Left lung (tissue), 10 donors: ENCODE data around the gene PCMTD2. TPM values are rescaled to one million over a fixed set of nuclear protein-coding genes. Genes with fewer than 3 reads are reported as not detected.

Experiments used
- ATAC-seq: fragments of 200-7000 bp; cut with Tn5 transposase; one replicate; pipeline ENCODE4 v1.9.1; 2020; ENCODE audit warnings: moderate library complexity
- DNase-seq, 4 donors: peaks; one replicate each; pipeline ENCODE4 v3.0.0-alpha.2; 2013 to 2020
- H3K27ac ChIP-seq, 2 donors: fragments of 200-600 bp; sonication (generic) in 1 of 2; one replicate each; pipeline versions ENCODE4 v1.5.0 to v1.8.0; 2020 to 2021
- H3K27me3 ChIP-seq, 2 donors: fragments of 200-600 bp; sonication (generic) in 1 of 2; one replicate each; pipeline versions ENCODE4 v1.5.0 to v1.8.0; 2020 to 2021
- H3K36me3 ChIP-seq, 2 donors: fragments of 200-600 bp; sonication (generic) in 1 of 2; one replicate each; pipeline versions ENCODE4 v1.5.0 to v1.8.0; 2020 to 2021
- H3K4me1 ChIP-seq, 2 donors: fragments of 200-600 bp; one replicate each; pipeline ENCODE4 v1.8.0; 2021
- H3K4me3 ChIP-seq, 2 donors: fragments of 200-600 bp; sonication (generic) in 1 of 2; one replicate each; pipeline versions ENCODE4 v1.5.0 to v1.8.0; 2020 to 2021; ENCODE audit warnings: mild to moderate bottlenecking in 1 of 2
- H3K9me3 ChIP-seq, 2 donors: fragments of 200-600 bp; sonication (generic) in 1 of 2; one replicate each; pipeline versions ENCODE4 v1.5.0 to v1.8.0; 2020 to 2021
- intact Hi-C, 2 donors: fragments of 100-400 bp; cut with DNase I; formaldehyde crosslinking; loops; one replicate each; pipeline versions ENCODE4 v1.11.2 to v1.14.2; 2022
- polyA plus RNA-seq, 6 donors: library from polyadenylated mRNA; unstranded; fragments of 120-200 nt; gene quantifications; one replicate each; pipeline ENCODE4 v1.2.1, GENCODE V29; 2013; ENCODE audit not compliant: insufficient read length in 6 of 6
- total RNA-seq, 2 donors: library from RNA; stranded (reverse); fragmentation: NEBNext Ultra II Directional; extraction: Animal tissue kit (Norgen Biotek cat#: 25700); gene quantifications; one replicate each; pipeline ENCODE4 v1.2.1, GENCODE V29; 2021
- TF ChIP-seq, protein P1 (sequence below), 2 donors: fragments of 200-600 bp; sonication (generic) in 1 of 2; IDR thresholded peaks; one replicate each; pipeline versions ENCODE4 v1.5.0 to v1.8.0; 2021; ENCODE audit warnings: antibody characterized with exemption in 2 of 2
- donor health status: DM: no; HTN: yes; CAD: no.
- donor health status: DM: no; HTN: no; CAD: no.

PCMTD2 gene
- total and polyA plus RNA-seq, 8 donors, result 31.6 to 163 (median 124) TPM

DNA sequence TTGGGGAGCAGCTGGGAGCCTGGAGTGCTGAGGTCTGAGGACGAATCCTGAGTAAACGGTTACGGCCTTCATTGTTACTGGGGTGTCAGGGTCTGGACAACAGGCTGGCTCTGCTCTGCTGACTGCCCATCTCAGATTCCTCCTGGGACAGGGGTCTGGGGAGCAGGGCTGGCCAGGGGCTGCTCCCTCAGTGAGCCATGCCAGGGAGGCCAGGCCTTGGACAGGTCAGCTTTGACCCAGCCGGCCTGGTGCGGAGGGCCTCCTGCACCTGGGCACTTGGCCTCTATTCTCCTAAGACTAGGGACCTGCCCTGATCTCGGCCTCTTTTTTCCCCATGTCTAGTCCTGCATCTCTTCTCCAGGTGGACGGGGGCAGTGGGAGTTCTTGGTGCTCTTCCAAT lies 46.4 kb upstream of the PCMTD2 start:
- TF ChIP-seq, protein P1, sequence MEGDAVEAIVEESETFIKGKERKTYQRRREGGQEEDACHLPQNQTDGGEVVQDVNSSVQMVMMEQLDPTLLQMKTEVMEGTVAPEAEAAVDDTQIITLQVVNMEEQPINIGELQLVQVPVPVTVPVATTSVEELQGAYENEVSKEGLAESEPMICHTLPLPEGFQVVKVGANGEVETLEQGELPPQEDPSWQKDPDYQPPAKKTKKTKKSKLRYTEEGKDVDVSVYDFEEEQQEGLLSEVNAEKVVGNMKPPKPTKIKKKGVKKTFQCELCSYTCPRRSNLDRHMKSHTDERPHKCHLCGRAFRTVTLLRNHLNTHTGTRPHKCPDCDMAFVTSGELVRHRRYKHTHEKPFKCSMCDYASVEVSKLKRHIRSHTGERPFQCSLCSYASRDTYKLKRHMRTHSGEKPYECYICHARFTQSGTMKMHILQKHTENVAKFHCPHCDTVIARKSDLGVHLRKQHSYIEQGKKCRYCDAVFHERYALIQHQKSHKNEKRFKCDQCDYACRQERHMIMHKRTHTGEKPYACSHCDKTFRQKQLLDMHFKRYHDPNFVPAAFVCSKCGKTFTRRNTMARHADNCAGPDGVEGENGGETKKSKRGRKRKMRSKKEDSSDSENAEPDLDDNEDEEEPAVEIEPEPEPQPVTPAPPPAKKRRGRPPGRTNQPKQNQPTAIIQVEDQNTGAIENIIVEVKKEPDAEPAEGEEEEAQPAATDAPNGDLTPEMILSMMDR (IDR thresholded peaks at IDR 0.05), result no peak

DNA sequence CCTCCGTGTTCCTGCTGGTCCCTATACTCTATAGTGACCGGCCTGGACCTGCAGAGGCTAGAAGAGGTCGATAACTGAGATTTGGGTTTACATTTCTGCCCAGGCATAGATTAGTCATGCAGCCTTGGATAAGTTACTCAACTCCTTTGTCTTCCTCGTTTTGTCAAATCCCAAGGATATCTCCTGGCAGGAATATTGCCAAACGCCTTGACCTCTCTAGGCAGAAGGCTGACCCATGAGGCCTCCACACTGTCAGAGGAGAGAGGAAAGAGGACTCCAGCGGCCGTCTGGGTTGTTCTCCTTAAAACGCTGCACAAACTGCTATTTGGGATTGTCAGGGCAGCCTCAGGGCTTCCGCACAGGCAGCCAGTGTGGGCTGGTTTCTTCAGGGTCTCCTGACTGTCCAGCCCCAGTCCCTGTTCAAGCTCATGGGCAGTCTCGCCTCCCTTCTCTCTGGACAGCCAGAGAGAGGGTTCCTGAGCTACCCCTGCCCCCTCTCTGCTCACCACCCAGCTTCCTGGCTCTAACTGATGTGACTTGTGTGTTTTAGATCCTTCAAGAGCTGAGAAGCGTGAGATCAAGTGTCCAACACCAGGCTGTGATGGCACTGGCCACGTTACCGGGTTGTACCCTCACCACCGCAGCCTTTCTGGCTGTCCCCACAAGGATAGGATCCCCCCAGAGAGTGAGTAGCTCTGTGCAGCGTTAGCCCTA lies 44.7 kb upstream of the PCMTD2 start:
- intact Hi-C loops, result no loop called here

More for the DNA sequence above, 46.4 kb upstream of the PCMTD2 start:
- DNase-seq, result peak in 1 of 4 donors; percentile 54
- H3K9me3 ChIP-seq, result no peaks in the 10 kb centered on the region
- no peak for ATAC-seq
- H3K36me3 ChIP-seq, result no peaks in the 10 kb centered on the region
- no peak overlapping the region for H3K27ac ChIP-seq
- peaks cover 0 to 13% of the 10 kb centered on the region in 2 donors for H3K27me3 ChIP-seq
- H3K4me1 ChIP-seq, result peaks cover 3% of the 10 kb centered on the region in 2 donors
- intact Hi-C loops, result no loop called here
- H3K4me3 ChIP-seq, result no peak overlapping the region

DNA sequence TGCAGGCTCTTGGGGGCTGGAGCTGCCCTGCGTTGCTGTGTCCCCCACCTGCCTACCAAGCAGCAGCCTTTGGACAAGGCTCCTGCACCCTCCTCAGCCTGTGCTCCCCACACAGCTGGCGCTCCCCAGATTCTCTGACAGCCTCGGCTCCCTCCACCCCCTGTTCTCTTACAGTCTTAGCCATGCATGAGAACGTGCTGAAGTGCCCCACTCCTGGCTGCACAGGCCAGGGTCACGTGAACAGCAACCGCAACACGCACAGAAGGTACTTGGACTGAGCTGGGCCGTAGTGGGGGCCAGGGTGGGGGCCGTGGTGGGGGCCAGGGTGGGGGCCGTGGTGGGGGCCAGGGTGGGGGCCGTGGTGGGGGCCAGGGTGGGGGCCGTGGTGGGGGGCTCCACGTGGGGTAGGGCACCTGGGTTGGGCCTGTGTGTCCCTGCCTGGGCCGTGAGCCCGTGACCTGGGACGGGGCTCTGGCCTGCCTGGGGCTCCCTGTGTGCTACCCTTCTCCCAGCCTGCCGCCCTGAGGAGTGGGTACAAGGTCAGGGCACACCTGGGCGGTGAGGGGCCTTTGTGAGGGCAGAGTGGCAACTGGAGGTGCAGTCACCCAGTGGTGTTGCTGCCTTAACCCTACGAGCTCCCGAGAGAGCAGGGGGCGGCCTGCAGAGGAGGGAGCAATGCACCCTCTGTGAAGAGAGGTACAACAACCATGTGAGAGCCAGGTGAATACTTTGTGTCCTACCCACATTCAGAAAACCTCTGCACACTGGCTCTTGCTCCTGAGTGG lies 43.5 kb upstream of the PCMTD2 start:
- Histone ChIP-seq H3K27ac (no peak overlapping the region), H3K9me3 (no peaks in the 10 kb centered on the region), H3K4me3 (no peak overlapping the region), H3K27me3 (no peaks in the 10 kb centered on the region), H3K4me1 (peaks cover 3% of the 10 kb centered on the region in 2 donors), H3K36me3 (no peaks in the 10 kb centered on the region)
- ATAC-seq (peak; percentile 78), DNase-seq (peak in 2 of 4 donors; percentile 46 to 65)
- TF ChIP-seq, protein P1 (IDR thresholded peaks at IDR 0.05), result no peak
- intact Hi-C loops, result no loop called here

More for the DNA sequence above, 44.7 kb upstream of the PCMTD2 start:
- no peak for ATAC-seq
- H3K27ac ChIP-seq, result no peak overlapping the region
- H3K9me3 ChIP-seq, result no peaks in the 10 kb centered on the region
- H3K36me3 ChIP-seq, result no peaks in the 10 kb centered on the region
- peaks cover 0 to 6% of the 10 kb centered on the region in 2 donors for H3K27me3 ChIP-seq
- peaks cover 3% of the 10 kb centered on the region in 2 donors for H3K4me1 ChIP-seq
- DNase-seq, result no peak
- H3K4me3 ChIP-seq, result no peak overlapping the region
- TF ChIP-seq, protein P1 (IDR thresholded peaks at IDR 0.05), result no peak

DNA sequence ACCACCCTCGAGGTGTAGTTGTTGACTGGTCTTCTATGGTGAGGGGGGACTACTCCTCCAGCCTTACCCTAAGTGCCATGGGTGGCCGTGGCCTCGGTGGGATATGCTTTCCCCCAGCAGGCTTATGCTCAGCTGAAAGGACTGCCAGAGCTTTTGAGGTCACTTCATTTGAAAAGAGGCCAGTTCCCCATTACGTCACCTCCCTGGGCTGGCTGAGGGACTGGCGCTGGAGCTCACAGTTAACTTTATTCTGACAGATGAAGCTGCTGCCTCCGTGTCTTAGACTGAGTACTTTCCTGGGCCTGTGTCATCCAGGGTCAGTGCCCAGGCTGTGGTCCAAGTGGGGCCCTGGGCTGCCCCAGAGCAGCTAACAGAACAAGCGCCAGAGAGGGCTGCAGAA lies 42.8 kb upstream of the PCMTD2 start:
- Histone ChIP-seq H3K27ac (no peak overlapping the region), H3K36me3 (no peaks in the 10 kb centered on the region), H3K27me3 (no peaks in the 10 kb centered on the region), H3K4me3 (no peak overlapping the region), H3K4me1 (peaks cover 3% of the 10 kb centered on the region in 2 donors), H3K9me3 (no peaks in the 10 kb centered on the region)
- intact Hi-C loops, result no loop called here
- ATAC-seq, result peak; percentile 56
- TF ChIP-seq, protein P1 (IDR thresholded peaks at IDR 0.05), result no peak
- peak in 2 of 4 donors; percentile 61 to 80 for DNase-seq

DNA sequence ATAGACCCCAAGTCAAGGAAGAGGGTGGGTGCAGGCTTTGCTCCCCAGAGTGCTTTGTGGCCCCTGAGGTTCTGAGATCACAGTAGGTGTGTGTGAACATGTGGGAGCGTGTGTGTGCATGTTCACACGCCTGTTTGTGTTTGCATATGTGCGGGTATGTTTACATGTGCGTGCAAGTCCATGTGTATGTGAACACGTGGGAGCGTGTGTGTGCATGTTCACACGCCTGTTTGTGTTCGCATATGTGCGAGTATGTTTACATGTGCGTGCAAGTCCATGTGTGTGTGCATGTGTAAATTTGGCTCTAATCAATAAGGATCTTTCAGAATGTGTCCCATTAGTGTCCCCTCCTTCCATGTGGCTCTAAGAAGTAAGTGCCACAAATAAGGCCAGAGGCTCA lies 41.4 kb upstream of the PCMTD2 start:
- Histone ChIP-seq H3K9me3 (no peaks in the 10 kb centered on the region), H3K27me3 (no peaks in the 10 kb centered on the region), H3K27ac (no peak overlapping the region), H3K36me3 (no peaks in the 10 kb centered on the region), H3K4me3 (no peak overlapping the region), H3K4me1 (peaks cover 3% of the 10 kb centered on the region in 2 donors)
- ATAC-seq, result no peak
- TF ChIP-seq, protein P1 (IDR thresholded peaks at IDR 0.05), result no peak
- no peak for DNase-seq
- intact Hi-C loops, result no loop called here
